Endothelial cell (in vitro differentiated cells): Measurements from ENCODE around the gene APOA1. TPM values are rescaled to one million over a fixed set of nuclear protein-coding genes. Genes with fewer than 3 reads are reported as not detected.
A peak's percentile ranks its signal among the peaks of the same experiment; 100 is the strongest.

Experiments used
- DNase-seq: peaks from one replicate; pipeline ENCODE4 v3.0.0; 2021; ENCODE audit warnings: low spot score
- H3K27ac Mint-ChIP-seq: one replicate; pipeline ENCODE4 v1.8.0; 2021; ENCODE audit warnings: mixed read lengths, inconsistent platforms; ENCODE audit not compliant: unreplicated experiment
- H3K27me3 Mint-ChIP-seq: one replicate; pipeline ENCODE4 v1.8.0; 2021; ENCODE audit warnings: mild to moderate bottlenecking, moderate library complexity, mixed read lengths, inconsistent platforms; ENCODE audit not compliant: unreplicated experiment
- H3K36me3 Mint-ChIP-seq: one replicate; pipeline ENCODE4 v1.8.0; 2021; ENCODE audit warnings: mild to moderate bottlenecking, low read depth, mixed read lengths, inconsistent platforms; ENCODE audit not compliant: unreplicated experiment
- H3K4me1 Mint-ChIP-seq: one replicate; pipeline ENCODE4 v1.8.0; 2021; ENCODE audit warnings: mild to moderate bottlenecking, mixed read lengths, inconsistent platforms; ENCODE audit not compliant: unreplicated experiment
- H3K4me3 Mint-ChIP-seq: one replicate; pipeline ENCODE4 v1.8.0; 2021; ENCODE audit warnings: mild to moderate bottlenecking, mixed read lengths, inconsistent platforms; ENCODE audit not compliant: unreplicated experiment
- H3K9me3 Mint-ChIP-seq: one replicate; pipeline ENCODE4 v1.8.0; 2021; ENCODE audit warnings: mixed read lengths, inconsistent platforms; ENCODE audit not compliant: unreplicated experiment
- total RNA-seq: library from RNA; stranded (reverse); fragmentation: NEBNext Ultra II Directional; extraction: Animal tissue kit (Norgen Biotek cat#: 25700); gene quantifications from one replicate; pipeline ENCODE4 v1.2.1, GENCODE V29; 2021; ENCODE audit not compliant: unreplicated experiment
- TF ChIP-seq, protein P1 (sequence below): fragments of 200-600 bp; sonication (generic); IDR thresholded peaks from one replicate; pipeline ENCODE4 v1.5.0; 2021; ENCODE audit warnings: antibody characterized with exemption; ENCODE audit not compliant: unreplicated experiment

The APOA1 gene
- total RNA-seq, 1 donor from 2014 or later, result 1.2 TPM

DNA sequence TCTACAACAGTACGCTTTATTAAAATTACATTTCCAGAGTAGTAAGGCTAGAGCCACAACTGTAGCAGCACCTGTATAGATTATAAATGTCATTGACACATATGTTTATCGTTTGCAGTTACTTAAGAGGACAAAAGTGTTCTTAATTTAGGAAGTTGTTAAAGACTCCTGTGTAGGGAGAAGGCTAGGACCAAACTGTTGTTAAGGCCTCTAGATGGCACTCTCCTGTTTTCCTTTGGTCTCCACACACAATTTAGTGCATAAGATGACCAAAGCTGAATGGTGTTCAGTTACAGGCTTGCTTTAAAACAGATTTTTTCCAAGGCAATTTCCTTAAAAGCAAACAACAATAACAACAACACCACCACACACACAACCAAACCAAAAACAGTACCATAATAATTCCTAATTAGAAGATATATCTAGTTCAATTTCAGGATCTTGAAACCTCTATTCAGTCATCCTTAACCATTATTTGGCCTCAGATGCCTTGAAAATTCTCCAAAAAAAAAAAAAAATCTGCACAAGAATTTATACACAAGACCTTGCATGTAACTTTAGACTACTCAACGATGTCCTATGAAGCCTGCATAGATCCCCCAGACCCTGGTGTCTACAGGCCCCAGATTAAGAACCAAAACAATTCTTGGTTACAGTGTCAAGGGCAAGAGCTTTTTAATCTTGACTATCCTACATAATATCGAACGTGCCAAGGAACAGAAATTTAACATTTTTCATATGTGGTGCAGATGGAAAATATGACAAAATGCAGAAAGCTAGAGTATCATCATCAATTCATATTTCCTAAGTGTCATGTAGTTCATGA is 42.6 kb upstream of the APOA1 start:
- H3K27ac Mint-ChIP-seq, result no peak overlapping the region
- no peaks in the 10 kb centered on the region for H3K9me3 Mint-ChIP-seq
- TF ChIP-seq, protein P1, sequence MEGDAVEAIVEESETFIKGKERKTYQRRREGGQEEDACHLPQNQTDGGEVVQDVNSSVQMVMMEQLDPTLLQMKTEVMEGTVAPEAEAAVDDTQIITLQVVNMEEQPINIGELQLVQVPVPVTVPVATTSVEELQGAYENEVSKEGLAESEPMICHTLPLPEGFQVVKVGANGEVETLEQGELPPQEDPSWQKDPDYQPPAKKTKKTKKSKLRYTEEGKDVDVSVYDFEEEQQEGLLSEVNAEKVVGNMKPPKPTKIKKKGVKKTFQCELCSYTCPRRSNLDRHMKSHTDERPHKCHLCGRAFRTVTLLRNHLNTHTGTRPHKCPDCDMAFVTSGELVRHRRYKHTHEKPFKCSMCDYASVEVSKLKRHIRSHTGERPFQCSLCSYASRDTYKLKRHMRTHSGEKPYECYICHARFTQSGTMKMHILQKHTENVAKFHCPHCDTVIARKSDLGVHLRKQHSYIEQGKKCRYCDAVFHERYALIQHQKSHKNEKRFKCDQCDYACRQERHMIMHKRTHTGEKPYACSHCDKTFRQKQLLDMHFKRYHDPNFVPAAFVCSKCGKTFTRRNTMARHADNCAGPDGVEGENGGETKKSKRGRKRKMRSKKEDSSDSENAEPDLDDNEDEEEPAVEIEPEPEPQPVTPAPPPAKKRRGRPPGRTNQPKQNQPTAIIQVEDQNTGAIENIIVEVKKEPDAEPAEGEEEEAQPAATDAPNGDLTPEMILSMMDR, result peak; percentile 25
- H3K36me3 Mint-ChIP-seq, result no peaks in the 10 kb centered on the region
- H3K4me1 Mint-ChIP-seq, result peaks cover 2% of the 10 kb centered on the region
- H3K27me3 Mint-ChIP-seq, result no peaks in the 10 kb centered on the region
- peak; percentile 14 for DNase-seq
- H3K4me3 Mint-ChIP-seq, result no peak overlapping the region

DNA sequence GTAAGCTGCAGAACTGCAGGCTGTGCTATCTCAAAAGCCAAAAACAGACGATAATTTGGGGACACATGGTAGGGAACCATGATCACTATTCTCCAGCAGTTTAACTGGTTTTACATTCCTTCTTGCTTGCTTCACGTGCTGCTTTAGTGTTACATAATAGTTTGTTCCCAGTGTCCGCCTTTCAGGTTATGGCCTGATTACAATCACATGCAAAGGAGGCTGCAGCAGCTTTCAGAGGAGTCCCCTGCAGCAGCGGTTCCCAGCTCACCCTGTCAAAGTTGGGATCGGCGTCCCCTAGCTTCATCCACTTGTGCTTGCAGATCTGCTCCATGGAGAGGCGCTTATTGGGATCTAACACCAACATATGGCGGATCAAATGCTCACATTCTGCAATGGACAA is 39.2 kb upstream of the APOA1 start:
- DNase-seq, result no peak
- H3K27ac Mint-ChIP-seq, result no peak overlapping the region
- H3K36me3 Mint-ChIP-seq, result no peaks in the 10 kb centered on the region
- H3K4me1 Mint-ChIP-seq, result peaks cover 2% of the 10 kb centered on the region
- no peak overlapping the region for H3K4me3 Mint-ChIP-seq
- TF ChIP-seq, protein P1, result no peak
- H3K9me3 Mint-ChIP-seq, result no peaks in the 10 kb centered on the region
- no peaks in the 10 kb centered on the region for H3K27me3 Mint-ChIP-seq

DNA sequence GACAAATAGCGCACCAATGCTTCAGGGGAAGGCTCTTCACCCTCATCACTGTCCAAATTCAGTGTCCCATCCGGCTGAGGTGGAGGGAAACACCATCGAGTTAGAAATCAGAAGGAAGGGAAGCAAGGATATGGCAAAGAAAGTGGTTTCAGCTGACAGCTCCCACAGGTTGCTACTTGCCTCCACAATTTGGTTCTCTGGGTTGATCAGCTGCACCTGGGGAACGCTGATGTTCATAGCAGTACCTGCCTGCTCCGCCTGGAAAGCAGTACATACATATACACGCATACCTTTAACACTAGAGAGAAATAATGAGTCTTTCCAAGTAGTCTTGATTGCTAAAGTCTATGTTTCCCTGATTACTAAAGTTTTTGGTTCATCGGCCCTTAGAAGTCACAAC is 37.8 kb upstream of the APOA1 start:
- H3K9me3 Mint-ChIP-seq, result no peaks in the 10 kb centered on the region
- no peak for DNase-seq
- H3K27ac Mint-ChIP-seq, result no peak overlapping the region
- peaks cover 7% of the 10 kb centered on the region for H3K4me1 Mint-ChIP-seq
- TF ChIP-seq, protein P1, result no peak
- no peak overlapping the region for H3K4me3 Mint-ChIP-seq
- H3K27me3 Mint-ChIP-seq, result no peaks in the 10 kb centered on the region
- peaks cover 5% of the 10 kb centered on the region for H3K36me3 Mint-ChIP-seq

DNA sequence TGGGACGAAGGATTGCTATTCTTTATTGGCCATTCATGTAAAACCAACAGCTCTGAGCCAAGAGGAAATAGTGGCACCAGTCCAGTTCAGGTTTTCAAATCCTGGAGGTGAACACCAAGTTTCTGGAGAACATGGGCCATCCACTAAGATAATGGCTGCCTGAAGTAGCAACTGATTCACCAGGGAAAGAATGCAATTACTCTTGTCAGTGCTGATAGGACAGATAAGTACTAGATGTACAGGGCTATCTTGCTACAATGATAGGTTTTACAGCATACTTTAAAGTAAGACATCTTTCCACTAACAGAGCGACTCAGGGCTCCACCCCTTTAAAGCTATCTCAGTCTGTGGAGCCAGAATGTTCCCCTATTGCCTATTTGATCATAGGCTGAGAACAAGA is 36.8 kb upstream of the APOA1 start:
- peaks cover 5% of the 10 kb centered on the region for H3K36me3 Mint-ChIP-seq
- H3K27me3 Mint-ChIP-seq, result no peaks in the 10 kb centered on the region
- H3K4me1 Mint-ChIP-seq, result peaks cover 10% of the 10 kb centered on the region
- H3K9me3 Mint-ChIP-seq, result no peaks in the 10 kb centered on the region
- TF ChIP-seq, protein P1, result no peak
- no peak overlapping the region for H3K27ac Mint-ChIP-seq
- H3K4me3 Mint-ChIP-seq, result no peak overlapping the region
- no peak for DNase-seq

DNA sequence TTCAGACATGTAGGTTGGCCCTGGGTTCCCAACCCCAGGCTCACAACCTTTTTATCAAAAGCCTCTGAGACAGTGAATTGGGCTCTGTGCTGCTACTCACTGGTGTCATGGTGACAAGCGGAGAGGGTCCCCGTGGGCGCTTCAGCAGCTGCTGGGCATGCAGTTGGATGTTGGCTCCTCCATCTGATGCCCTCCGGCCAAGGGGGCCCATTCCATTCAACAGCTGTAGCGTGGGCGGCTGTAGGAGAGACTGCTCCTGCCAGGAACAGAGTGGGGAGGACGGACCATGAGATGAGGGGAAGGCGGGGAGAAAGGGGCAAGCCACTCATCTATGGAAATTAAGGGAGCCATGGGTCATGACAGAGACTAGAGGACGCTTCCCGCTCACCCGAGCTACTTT is 36.0 kb upstream of the APOA1 start:
- Mint-ChIP-seq H3K4me1 (peaks cover 10% of the 10 kb centered on the region), H3K36me3 (peaks cover 5% of the 10 kb centered on the region), H3K9me3 (no peaks in the 10 kb centered on the region), H3K27ac (no peak overlapping the region), H3K4me3 (no peak overlapping the region), H3K27me3 (no peaks in the 10 kb centered on the region)
- no peak for DNase-seq
- TF ChIP-seq, protein P1, result no peak
